GM03348 (cell line): ENCODE data around the gene CHL1.

Experiments used
- DNase-seq: peaks from one replicate; pipeline ENCODE4 v3.0.0; 2012; ENCODE audit warnings: low spot score

Gene CHL1

GRCh38 chr3:196311-197148, at the start of gene CHL1:
TSS of gene CHL1 (plus strand) at chr3:196763. CDS start at chr3:319777, 123,014 bp downstream.
- DNase-seq, result peak; percentile 5

- no peak for DNase-seq
These were observed 44.9 kb upstream of the CHL1 start for GRCh38 chr3:151614-152189.

GRCh38 chr3:159974-160373, 36.6 kb upstream of the CHL1 start:
- no peak for DNase-seq

DNA sequence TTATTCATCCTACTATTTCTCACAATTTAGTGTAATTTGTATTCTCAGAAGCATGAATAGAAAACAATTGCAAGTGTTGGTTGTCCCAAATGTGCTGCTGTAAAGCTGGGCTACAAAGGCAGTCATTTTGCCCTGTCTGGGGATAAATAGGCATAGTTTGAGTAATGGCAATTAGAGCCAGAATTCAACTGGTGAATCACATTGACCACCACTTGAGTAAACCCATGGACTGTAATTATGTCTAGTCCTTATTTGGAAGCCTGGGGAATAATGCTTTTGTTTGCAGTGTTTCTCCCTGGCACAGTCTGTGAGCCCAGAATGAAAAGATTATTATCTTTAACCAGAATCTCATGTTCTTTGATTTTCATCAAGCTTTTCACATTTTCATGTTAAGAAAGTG, 30.5 kb upstream of the CHL1 start:
- no peak for DNase-seq

DNA sequence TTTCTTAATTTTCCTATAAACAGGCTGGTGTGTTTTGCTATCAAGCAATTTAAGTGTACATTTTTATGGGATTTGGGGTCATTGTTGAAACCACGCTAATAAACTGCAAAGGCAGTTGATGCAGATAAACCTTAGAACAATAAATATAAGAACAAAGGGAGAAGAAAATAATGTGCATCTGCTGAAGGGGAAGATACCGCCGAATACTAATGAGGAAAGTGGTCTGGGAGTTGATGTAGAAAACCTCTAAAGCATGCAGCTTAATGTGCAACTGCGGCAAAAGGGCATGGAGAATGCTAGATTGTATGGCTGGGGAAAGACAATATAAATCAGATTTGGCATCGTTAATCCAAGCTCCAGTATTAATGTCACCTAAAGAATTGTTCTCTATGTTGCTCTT, 29.8 kb upstream of the CHL1 start:
- no peak for DNase-seq

DNA sequence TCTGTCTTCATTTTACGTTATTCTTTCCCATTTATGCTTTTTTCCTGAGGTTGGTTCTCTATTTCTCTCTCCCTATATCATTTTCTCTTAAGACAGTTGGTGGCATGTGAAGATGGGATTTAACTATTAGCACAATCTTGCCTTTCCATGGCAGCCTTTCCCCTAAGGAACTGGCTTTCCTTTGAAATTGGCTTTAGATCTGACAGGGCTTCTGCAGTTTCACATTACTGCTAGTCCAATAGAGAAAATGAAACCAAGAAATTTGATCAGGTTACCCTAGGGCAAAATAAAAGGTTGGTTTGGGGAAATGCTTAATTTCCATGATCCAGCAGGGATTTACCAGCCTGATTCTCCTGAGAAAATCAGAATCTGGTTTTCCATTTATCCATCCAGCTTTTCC, 22.7 kb upstream of the CHL1 start:
- DNase-seq, result no peak

- no peak for DNase-seq
These were observed 11.6 kb upstream of the CHL1 start for GRCh38 chr3:184976-185375.

GRCh38 chr3:192215-192929, 4.2 kb upstream of the CHL1 start:
- no peak for DNase-seq

DNA sequence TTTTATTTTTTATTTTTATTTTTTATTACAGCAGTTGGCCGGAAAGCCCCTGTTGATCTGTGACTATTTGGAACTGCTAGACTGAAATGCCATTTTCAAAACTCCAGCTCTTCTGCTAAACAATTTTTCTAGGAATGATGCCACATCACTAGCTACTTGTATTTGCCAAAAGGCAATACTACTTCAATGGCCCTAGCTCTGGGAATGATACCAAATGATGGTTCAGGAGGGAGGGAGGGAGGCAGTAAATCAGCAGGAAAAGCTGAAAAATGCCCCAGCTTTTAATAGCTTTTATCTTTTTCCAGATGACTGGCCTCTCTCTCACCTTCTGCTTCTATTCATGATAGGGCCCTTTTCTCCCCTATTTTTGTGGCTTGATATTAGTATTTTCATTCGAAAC, 2.6 kb upstream of the CHL1 start:
- DNase-seq, result no peak

- DNase-seq, result no peak
These were observed 2.1 kb upstream of the CHL1 start for GRCh38 chr3:194421-194820.

GRCh38 chr3:195666-196065, 897 bp upstream of the CHL1 start:
- DNase-seq, result no peak

GRCh38 chr3:197149-197827, 725 bp downstream of the CHL1 start:
- DNase-seq, result peak; percentile 8

- DNase-seq, result peak; percentile 3
These were observed 1.4 kb downstream of the CHL1 start for GRCh38 chr3:197828-198491.

DNA sequence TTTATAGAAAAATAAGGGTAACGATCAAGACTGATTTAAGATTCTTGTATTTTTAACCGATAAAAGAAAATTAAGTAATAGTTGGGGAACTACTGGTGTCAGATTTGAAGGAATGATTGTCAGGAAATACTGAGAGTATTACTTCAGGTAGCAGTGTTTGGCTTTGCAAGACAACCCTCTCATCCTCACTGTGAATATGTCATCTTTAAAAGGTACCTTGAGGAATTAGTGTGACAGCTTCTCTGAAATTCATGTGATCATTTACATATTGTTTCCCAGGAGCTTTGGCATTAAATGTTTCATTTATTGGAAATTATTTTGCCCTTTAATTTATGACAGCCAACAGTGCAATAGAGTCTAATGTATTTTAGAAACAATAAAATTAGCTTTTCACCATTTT, 3.3 kb downstream of the CHL1 start:
- DNase-seq, result no peak

- no peak for DNase-seq
These were observed 4.3 kb downstream of the CHL1 start for GRCh38 chr3:200758-201325.

DNA sequence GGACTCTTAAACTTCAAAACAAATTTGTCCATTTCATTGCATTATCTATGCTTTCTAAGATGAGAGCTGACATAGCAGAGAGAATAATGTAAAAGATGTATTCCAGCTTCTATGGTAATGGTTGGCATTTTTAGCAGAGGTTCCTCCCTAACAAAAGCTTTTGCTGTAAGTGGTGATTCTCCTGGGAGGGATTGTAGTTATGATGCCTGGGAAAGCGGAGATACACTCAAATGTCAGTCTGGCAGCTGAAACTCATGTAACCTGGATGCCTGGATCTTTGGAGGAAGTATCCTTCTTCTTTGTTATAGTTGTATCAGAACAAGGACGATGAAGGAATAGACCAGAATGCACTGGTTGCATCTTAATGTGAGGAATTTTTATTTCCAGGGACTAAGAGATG, 7.5 kb downstream of the CHL1 start:
- DNase-seq, result no peak

- no peak for DNase-seq
These were observed 11.4 kb downstream of the CHL1 start for GRCh38 chr3:207973-208372.

DNA sequence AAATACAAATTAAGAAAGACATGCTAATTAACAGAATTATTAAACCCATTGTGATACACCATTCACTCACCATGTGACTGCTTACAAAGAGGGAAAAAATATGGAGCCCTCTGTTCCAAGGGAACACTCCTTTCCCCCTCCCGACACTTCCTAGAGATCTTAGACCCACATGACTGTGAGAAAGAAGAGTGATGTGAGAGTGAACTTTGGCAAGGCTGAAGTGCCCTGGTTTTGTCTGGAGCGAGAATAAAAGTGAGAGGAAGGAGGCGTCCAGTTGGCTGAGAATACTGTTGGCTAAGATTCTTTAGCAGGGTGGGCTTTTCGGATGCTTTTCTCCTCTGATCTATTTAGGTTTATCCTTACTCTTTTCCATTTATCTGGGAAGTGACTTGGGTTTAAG, 14.1 kb downstream of the CHL1 start:
- no peak for DNase-seq

- DNase-seq, result no peak
These were observed 15.9 kb downstream of the CHL1 start for GRCh38 chr3:212432-212831.

- DNase-seq, result no peak
These were observed 20.7 kb downstream of the CHL1 start for GRCh38 chr3:217099-217813.

GRCh38 chr3:217948-218347, 21.4 kb downstream of the CHL1 start:
- no peak for DNase-seq
